ENCODE data around the gene ITGA6. TPM values are rescaled to one million over a fixed set of nuclear protein-coding genes. Genes with fewer than 3 reads are reported as not detected.

The ITGA6 gene
- total RNA-seq, 1 experiment from 2014 or later: 93.1 TPM

DNA sequence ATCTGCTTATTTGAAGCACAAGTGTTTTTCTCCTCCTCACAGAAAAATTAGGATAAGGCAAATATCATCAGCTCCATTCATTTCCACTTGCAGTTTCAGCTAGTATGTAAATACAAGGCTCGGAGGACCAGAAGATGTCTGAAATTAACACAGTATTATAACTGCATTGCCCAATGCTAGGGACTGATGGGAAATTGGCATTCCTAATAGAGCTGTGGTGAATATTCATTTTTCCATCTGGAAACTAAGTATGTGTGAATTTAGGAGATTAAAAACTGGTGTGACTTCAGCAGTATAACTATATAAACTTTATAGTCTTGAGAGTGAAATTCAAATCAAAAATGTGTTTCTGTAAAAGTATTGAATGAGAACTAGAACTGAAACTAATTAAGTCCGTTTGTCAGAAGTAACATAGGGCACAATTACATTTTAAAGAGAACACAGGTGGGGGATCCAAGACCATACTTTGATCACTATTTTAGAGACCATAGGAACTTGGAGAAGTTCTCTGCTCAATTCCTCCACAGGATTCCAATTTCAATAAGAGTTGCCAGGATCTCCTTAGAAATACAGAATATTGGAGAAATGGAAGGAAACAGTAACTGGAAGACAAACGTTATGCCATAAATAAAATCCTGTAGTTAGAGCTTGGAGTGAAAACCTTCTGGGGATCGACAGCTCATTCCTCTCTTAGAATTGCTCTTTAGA, 12.1 kb upstream of the ITGA6 start:
- Histone ChIP-seq H3K36me3 (ENCODE audit: control insufficient read depth in 1 of 2, insufficient read depth in 2 of 2, low read length in 2 of 2) (no peaks in the 10 kb centered on the region), H3K27me3 (ENCODE audit: insufficient read depth, low read length) (no peaks in the 10 kb centered on the region), H4K20me1 (ENCODE audit: insufficient read depth) (no peaks in the 10 kb centered on the region), H3K27ac (ENCODE audit: low read depth, low read length) (no peak overlapping the region), H3K4me1 (ENCODE audit: control insufficient read depth in 1 of 2, insufficient read depth in 2 of 2, low read length in 2 of 2) (peaks cover 0 to 5% of the 10 kb centered on the region in 2 experiments; a peak in 2 of 4 replicates), H3K9me3 (ENCODE audit: control insufficient read depth in 1 of 2, insufficient read depth in 1 of 2, low read depth in 1 of 2, low read length in 2 of 2) (no peaks in the 10 kb centered on the region), H3K9ac (ENCODE audit: low read length) (no peak overlapping the region), H3K4me3 (replicated peaks in 1 of 2; ENCODE audit: low read depth in 1 of 2, low read length in 2 of 2) (no peak overlapping the region), H3K79me2 (ENCODE audit: insufficient read depth, low read length) (no peaks in the 10 kb centered on the region), H2AFZ (ENCODE audit: low read depth, low read length, poor library complexity, severe bottlenecking) (no peak overlapping the region), H3K4me2 (ENCODE audit: low read length) (no peak overlapping the region), H3K9me2 (ENCODE audit: insufficient read depth) (no peaks in the 10 kb centered on the region)
- TF ChIP-seq ZNF274 (IDR thresholded peaks at IDR 0.05; ENCODE audit: low read depth, low read length) (no peak), EZH2phosphoT487 (IDR thresholded peaks at IDR 0.05; ENCODE audit: borderline replicate concordance) (no peak), POLR2AphosphoS5 (IDR thresholded peaks at IDR 0.05; ENCODE audit: low read depth, low read length) (no peak), CBX3 (IDR thresholded peaks at IDR 0.05; ENCODE audit: low read depth) (no peak), CEBPB (IDR thresholded peaks at IDR 0.05; ENCODE audit: low read depth) (no peak), MAX (IDR thresholded peaks at IDR 0.05) (no peak), SIN3A (IDR thresholded peaks at IDR 0.05; ENCODE audit: low read depth) (no peak), SRF (IDR thresholded peaks at IDR 0.05; ENCODE audit: low read depth) (no peak), ZFX (IDR thresholded peaks at IDR 0.05) (no peak), YY1 (IDR thresholded peaks at IDR 0.05; ENCODE audit: extremely low read depth, insufficient replicate concordance, low read depth, low read length) (no peak), FOSL1 (IDR thresholded peaks at IDR 0.05; ENCODE audit: low read depth) (no peak), ATF3 (IDR thresholded peaks at IDR 0.05) (no peak)
- ATAC-seq (no peak), DNase-seq (ENCODE audit: low read depth, low spot score) (no peak)
- BruUV-seq (replicated peaks): no TSS peak
- POLR2A ChIA-PET: interaction anchor here (1.8 kb wide), 1 partner anchor 12 kb away, joined by 5 read pairs; the partner anchor contains the start of gene ITGA6
- CTCF ChIA-PET: interaction anchor here (1.1 kb wide), 1 partner anchor 46 kb away, joined by 3 read pairs; no protein-coding TSS in a partner anchor
- RAD21 ChIA-PET (ENCODE audit: low non-redundant PET in 1 of 2, low total read pairs in 2 of 2, uncharacterized antibody in 2 of 2, unreplicated experiment in 2 of 2): no interaction called here
- intact Hi-C loops (cut with micrococcal nuclease): no loop called here

All from HCT116 (cell line).